IPS-18c (cell line): Measurements from ENCODE around the gene CRYGB.
"Not testable (repeated sequence)": the region's sequence is repeated elsewhere in the genome, so short reads cannot be mapped to it uniquely, and the experiment has no call there.

Experiments
- H3K4me3 ChIP-seq: 2 replicates; pipeline ENCODE4 v1.7.0; 2013; ENCODE audit warnings: low read depth, mild to moderate bottlenecking, low read length, moderate library complexity; ENCODE audit not compliant: insufficient read depth
- H3K9me3 ChIP-seq: one replicate; pipeline ENCODE4 v1.6.1; 2013; ENCODE audit warnings: mild to moderate bottlenecking, low read length, moderate library complexity; ENCODE audit not compliant: control insufficient read depth, insufficient read depth

CRYGB gene

DNA sequence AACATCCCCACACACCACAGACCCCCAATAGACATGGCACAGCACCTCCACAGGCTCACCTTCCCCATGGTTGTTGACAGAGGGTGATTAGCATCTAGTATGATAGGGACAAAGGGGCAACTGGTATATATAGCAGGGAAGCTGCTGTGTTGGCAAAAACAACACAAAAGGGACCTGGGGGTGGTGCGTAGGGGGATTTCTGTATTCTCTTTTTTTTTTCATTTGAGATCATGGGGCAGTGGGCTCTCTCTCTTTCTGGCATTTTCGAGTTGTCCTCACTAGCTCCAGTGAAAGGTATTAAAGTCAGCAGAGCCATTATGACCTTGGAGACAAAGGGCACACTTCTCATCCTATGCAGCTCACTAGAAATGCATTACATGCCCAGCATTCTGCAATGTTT lies 17.5 kb upstream of the CRYGB start, which contains the start of gene CRYGA:
Gene CRYGA, minus strand, starts transcription at position 101 of the 400 bp plus-strand sequence. Its CDS starts 33 bp downstream, at position 68.
- Histone ChIP-seq H3K4me3 (no peak within 1 kb of the TSS), H3K9me3 (no peaks in the 10 kb centered on the region)

DNA sequence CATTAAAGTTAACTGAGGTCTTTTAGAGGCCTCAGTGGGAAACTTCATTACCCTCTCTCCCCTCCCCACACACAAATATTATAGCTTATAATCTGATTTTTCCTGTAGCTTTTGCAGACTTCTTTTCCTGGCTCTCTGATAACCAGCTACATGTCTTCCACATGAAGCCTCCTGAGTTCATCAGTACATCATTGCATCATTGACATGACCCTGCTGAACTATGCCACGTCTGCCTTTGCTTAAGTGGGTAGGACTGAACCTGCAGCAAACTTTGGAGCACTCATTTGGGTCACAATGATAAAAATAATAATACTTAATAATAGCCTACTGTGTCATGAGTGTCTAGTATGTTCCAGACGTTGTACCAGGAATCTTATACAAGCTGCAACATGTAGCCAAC lies 10.5 kb upstream of the CRYGB start:
- Histone ChIP-seq H3K9me3 (peaks cover 2% of the 10 kb centered on the region), H3K4me3 (no peak overlapping the region)

DNA sequence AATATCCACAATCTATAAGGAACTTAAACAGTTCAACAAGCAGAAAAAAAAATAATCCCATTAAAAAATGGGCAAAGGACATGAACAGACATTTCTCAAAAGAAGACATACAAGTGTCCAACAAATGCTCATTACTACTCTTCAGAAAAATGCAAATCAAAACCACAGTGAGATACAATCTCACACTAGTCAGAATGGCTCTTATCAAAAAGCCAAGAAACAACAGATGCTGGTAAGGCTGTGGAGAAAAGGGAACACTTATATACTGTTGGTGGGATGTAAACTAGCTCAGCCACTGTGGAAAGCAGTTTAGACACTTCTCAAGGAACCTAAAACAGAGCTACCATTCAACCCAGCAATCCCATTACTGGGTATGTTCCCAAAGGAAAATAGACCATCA lies 7.2 kb upstream of the CRYGB start:
- Histone ChIP-seq H3K9me3 (peaks cover 2% of the 10 kb centered on the region), H3K4me3 (no peak overlapping the region)

DNA sequence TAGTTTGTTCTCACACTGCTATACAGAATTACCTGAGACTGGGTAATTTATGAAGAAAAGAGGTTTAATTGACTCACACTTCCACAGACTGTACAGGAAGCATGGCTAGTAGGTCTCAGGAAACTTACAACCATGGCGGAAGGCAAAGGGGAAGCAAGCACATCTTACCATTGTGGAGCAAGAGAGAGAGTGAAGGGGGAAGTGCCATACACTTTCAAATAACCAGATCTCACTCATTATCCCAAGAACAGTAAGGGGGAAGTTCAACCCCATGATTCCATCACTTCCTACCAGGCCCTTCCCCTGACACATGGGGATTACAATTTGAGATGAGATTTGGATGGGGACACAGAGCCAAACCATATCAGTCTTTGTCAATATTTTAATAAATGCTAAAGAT lies 5.0 kb upstream of the CRYGB start:
- H3K9me3 ChIP-seq, result peaks cover 2% of the 10 kb centered on the region
- H3K4me3 ChIP-seq, result no peak overlapping the region

DNA sequence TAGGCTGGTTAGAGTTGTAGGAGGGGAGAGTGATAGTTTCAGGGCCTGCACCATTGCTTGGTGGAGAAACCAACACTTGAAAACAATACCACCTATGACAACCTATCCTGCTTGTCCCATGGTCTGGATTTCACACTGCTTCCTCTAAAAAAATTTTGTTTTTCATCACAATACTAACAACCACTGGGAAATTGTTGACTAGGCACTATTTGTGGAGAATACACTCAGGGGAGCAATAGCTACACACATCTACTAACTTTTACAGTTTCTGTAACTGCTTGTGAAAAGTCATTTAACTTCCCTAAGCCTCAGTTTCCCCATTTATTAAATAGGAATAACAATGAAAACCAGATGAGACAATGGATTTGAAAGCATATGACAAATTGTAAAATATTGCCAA lies 4.1 kb upstream of the CRYGB start:
- peaks cover 2% of the 10 kb centered on the region for H3K9me3 ChIP-seq
- no peak overlapping the region for H3K4me3 ChIP-seq

DNA sequence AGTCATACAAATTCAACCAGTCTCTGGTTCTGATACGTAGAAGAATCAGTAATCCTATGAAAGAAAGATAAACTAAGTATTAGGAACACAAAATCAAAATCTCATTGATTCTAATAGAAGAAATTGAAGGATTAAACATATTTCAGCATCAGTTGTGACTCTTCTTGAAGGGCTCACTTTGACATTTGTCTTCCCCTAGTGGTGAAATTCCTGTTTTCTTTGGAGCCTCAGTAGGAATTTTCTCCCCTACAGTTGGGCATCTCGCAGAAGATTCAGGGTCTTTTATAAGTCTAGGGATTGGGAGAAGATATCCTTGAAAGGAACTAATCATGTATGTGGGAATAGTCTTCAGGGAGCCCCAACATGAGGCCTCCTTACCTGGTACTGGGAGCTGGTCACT lies 2.8 kb upstream of the CRYGB start:
- H3K4me3 ChIP-seq, result no peak overlapping the region

DNA sequence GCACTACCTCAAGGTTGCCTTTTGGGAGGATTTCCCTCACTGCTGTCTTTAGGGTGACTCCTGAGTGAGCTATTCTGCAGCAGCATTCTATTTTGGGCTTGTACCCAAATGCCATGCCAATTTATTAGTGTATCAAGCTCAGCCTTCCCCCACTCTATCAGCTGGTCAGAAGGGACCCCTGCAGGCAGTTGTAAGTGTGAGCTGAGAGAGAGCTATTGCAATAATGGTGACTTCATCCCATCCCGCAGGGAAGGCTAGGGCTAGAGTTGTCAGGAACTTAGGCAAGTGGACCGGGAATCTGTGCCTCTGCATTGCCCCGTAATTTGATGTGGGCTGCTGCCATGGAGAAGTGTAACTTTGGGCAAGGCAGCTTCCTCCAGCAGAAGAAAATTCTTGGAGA lies 1.8 kb upstream of the CRYGB start:
- peaks cover 4% of the 10 kb centered on the region for H3K9me3 ChIP-seq
- H3K4me3 ChIP-seq, result no peak overlapping the region

More for the DNA sequence above, 2.8 kb upstream of the CRYGB start:
- H3K9me3 ChIP-seq, result peaks cover 2% of the 10 kb centered on the region

DNA sequence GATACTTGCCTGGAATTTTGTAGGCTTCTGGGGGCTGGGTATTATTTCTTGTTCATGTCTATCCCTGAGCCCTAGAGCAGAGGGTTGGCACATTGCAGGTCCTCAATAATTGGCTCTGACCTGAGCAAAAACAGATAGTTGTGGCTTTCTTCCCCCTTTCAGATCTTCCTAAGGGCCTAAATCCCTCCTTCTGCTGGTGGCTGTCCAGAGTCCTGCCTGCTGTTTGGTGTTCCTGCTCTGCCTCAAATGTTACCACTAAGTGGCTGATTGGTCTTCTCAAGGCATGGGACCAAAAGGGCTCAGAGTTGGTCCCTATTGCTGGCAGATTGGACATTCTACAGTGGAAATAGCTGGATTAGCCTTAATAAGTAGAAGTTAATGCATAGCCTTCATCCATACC lies 1.1 kb upstream of the CRYGB start:
- H3K9me3 ChIP-seq, result peaks cover 4% of the 10 kb centered on the region

DNA sequence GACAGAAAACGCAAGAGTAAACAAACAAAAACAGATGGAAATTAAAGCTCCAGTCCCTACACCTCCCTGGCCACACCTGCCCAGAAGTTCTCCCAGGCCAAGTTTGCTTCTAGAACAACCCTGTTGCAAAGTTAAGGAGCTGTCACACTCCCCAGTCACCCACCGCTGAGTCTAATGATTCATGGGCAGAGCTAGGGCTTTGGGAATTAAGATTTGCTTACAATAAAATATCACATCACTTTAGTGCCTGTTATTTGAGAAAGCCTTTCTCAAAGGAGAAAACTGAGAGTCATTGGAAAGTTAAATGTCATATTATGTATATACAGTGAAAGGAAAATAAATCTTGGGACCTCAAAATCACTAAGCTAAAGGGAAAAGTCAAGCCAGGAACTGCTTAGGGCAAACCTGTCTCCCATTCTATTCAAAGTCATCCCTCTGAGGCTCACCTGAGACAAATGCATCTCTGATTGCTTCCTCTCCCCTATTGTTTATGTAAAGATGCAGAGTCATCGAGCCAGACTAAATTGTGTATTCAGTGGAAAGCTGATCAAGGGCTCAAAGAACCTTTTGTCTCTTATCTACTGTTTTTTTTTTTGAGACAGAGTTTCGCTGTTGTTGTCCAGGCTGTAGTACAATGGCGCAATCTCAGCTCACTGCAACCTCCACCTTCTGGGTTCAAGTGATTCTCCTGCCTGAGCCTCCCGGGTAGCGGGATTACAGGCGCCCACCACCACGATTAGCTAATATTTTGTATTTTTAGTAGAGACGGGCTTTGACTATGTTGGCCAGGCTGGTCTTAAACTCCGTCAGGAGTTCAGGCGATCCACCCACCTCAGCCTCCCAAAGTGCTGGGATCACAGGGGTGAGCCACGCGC lies 2.8 kb downstream of the CRYGB start:
- H3K4me3 ChIP-seq, result no peak overlapping the region; the same call in 1 of the 2 replicates
- peaks cover 4% of the 10 kb centered on the region for H3K9me3 ChIP-seq

More for the DNA sequence above, 1.1 kb upstream of the CRYGB start:
- H3K4me3 ChIP-seq, result no peak overlapping the region

DNA sequence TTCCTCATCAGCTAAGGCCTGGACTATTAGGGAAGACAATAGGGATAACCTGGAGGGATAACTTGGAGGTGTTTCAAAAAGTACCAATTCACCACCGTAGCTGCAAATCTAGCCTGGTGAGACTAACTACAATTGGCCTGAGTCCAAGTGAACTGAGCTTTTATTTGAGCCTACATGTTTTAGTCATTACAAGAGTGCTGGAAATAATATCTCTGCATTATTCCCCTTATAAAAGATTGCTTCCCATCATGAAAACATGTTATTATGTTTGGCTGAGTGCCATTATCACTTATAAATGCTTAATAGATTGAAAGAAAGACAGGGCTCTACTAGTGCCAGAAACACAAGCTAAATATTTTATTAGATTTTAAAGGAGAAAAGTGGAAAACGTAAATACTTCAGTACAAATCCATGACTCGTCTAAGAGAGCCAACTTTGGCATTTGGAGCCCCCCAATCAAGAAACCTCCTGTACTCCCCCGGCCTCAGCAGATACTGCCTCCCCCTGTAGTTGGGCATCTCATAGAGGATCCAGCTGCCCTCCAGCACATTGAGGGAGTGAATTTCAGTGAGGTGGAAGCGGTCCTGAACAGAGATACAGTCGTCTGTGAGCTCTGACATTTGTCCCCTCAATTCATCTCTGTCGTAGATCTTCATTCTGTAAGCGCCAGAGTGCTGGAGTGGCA lies 3.6 kb downstream of the CRYGB start:
- H3K9me3 ChIP-seq, result peaks cover 4% of the 10 kb centered on the region
- no peak overlapping the region; the same call in 1 of the 2 replicates for H3K4me3 ChIP-seq

DNA sequence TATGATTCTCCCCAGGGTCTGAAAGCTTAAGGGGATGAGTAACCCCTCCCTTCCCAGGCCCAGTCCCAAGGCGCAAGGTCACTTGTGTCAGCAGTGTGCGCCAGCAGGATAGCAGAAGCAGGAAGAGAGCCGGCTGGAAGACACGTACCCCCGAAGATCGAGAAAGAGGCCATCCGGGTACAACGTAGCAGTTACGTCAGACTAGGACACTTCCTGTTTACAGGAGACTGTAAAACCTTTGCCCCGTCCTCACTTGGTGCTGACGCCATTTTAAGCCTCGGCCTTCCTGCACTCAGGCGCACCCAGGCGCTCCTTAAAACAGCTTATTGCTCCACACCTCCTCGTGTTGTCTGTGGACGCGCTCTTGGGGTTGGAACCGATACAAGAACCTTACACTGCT lies 6.5 kb downstream of the CRYGB start:
- H3K9me3 ChIP-seq, result peaks cover 6% of the 10 kb centered on the region
- H3K4me3 ChIP-seq, result no peak overlapping the region

DNA sequence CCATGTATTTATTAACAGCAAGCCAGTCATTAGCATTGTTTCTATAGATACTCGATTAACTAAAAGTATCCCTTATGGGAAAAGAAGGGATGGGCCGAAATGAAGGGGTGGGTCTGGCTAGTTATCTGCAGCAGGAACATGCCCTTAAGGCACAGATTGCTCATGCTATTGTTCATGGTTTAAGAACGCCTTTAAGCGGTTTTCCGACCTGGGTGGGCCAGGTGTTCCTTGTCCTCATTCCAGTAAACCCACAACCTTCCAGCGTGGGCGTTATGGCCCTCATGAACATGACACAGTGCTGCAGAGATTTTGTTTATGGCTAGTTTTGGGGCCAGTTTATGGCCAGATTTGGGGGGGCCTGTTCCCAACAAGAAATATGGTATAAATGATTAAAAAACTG lies 7.6 kb downstream of the CRYGB start:
- H3K9me3 ChIP-seq, result not testable (repeated sequence)

DNA sequence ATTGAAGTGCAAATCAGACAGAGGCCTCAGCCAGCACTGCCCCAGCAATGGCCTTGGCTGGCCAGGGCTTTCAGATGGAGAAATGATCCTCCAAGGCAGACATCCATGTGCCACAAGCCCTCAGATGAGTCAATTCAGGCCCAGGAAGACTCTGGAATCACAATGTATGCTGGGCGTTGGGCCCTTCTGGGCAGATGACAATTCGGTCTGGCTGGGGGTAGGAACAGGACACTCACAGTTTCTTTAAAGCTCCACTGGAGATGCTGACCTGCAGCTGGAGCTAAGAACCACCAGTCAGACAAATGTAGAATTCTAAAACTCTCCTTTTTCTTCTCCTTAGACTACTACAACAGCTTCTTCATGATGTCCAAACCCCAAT lies 9.3 kb downstream of the CRYGB start:
- Histone ChIP-seq H3K9me3 (peaks cover 4% of the 10 kb centered on the region), H3K4me3 (no peak overlapping the region)

More for the DNA sequence above, 7.6 kb downstream of the CRYGB start:
- not testable (repeated sequence) for H3K4me3 ChIP-seq

DNA sequence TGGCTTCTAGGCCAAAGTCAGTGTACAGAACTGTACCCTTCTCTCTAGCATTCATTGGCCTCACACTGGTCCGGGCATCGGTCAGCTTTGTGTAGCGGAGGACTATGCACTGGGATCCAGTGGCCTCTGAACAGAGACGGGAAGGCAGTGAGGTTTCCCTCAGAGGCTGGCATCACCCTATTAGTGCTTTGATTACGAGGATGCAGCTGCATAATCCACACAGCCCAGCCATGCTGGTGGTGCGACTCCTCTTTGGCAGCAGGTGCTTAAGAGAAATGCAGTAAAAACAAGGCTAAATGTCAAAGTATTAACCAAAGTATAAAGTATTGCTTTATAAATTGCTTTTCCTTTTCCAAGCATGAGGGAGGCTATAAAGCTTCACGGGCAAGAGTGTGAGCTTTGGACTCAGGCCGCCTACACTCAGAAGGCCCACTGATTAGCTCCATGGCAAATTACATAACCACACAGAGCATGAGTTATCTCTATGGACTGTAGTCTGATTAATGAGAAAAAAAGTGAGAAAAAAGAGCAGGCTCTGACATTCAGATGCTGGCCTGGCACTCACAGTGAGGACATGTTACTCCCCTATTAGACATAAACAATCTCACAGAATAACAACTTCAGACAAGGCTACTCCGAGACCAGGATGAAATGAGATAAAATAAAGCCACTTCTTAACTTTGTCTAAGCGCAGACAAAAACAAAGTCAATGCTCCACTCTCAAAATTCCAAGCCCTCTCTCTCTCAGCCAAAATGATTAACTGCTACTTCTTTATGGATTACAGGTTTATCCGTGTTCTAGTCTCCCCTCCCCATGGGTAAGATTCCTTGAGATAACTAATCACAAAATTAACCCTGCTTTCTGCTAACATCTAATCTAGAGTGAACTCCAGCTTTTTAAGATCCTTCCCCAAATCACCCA lies 9.9 kb downstream of the CRYGB start:
- no peak overlapping the region for H3K4me3 ChIP-seq
- H3K9me3 ChIP-seq, result peaks cover 4% of the 10 kb centered on the region

DNA sequence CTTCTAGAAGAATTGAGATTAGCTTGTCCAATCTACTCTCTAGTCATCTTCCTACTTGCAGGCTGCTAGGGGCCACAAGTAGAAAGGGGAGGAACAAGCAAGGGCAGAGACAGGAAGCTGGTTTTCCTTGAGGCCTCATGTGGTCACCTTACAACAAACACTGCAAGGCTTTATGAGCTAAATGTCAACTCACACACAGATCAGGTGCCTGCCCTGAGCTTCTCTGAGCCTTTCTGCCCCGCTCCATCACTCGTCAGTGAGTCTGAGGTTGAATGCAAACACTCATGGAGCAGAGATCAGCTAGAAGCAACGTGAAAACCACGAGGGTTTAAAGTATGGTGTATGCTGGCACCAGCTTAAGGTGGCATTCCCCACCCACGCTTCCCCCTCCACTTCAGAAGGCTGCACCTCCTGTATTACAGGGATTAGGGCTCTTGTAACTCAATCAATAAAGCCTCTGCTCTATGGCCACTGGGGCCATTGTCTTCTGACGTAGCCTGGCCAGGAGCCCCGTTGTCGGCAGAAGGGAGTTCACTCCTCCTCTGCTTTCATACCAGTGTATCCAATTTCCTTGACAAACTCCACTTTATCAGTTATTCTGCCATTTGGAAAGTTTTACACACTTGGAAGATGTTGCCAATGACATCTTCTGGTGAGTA lies 10.9 kb downstream of the CRYGB start:
- Histone ChIP-seq H3K9me3 (peaks cover 4% of the 10 kb centered on the region), H3K4me3 (no peak overlapping the region)

DNA sequence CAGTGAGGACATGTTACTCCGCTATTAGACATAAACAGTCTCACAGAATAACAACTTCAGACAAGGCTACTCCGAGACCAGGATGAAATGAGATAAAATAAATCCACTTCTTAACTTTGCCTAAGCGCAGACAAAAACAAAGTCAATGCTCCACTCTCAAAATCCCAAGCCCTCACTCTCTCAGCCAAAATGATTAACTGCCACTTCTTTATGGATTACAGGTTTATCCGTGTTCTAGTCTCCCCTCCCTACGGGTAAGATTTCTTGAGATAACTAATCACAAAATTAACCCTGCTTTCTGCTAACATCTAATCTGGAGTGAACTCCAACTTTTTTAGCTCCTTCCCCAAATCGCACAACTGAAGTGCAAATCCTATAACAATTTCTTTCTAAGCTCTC lies 15.2 kb downstream of the CRYGB start:
- peaks cover under 1% of the 10 kb centered on the region for H3K9me3 ChIP-seq
- no peak overlapping the region for H3K4me3 ChIP-seq
